ENCODE data around the gene CCDC127.

DNA sequence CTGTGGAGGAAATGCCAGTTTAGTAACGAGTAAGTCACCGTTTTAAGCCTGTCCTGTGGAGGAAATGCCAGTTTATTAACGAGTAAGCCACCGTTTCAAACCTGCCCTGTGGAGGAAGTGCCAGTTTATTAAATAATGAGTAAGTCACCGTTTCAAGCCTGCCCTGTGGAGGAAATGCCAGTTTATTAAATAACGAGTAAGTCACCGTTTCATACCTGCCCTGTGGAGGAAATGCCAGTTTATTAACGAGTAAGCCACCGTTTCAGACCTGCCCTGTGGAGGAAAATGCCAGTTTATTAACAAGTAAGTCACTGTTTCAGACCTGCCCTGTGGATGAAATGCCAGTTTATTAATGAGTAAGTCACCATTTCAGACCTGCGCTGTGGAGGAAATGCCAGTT is 34.6 kb upstream of the CCDC127 start:
- no peak for TF ChIP-seq CTCF (conservative IDR thresholded peaks at IDR 0.05; ENCODE audit: low read depth, low read length)
- no peak for TF ChIP-seq EZH2phosphoT487 (IDR thresholded peaks at IDR 0.05; ENCODE audit: borderline replicate concordance, low read length)
- TF ChIP-seq EZH2 (IDR thresholded peaks at IDR 0.05; ENCODE audit: low read length, unreplicated experiment): no peak
